Central memory CD8-positive, alpha-beta T cell (primary cell): ENCODE measurements around the gene TEX13C.
"Not testable (repeated sequence)": the region's sequence is repeated elsewhere in the genome, so short reads cannot be mapped to it uniquely, and the experiment has no call there.

Experiments used
- ATAC-seq: fragments of 150-1000 bp; cut with Tn5 transposase; replicated peaks from 2 replicates; pipeline ENCODE4 v1.10.0; 2022; ENCODE audit warnings: mild to moderate bottlenecking, moderate FRiP score, moderate number of reproducible peaks; ENCODE audit not compliant: poor library complexity, severe bottlenecking; ENCODE audit errors: extremely low read depth
- DNase-seq, 2 donors: peaks; one replicate each; pipeline ENCODE4 v3.0.0; 2021; ENCODE audit warnings: low spot score in 2 of 2
- H3K27ac Mint-ChIP-seq: one replicate; pipeline ENCODE4 v1.8.0; 2022; ENCODE audit warnings: low read depth, mild to moderate bottlenecking, moderate library complexity, mixed read lengths
- H3K27me3 Mint-ChIP-seq: one replicate; pipeline ENCODE4 v1.8.0; 2022; ENCODE audit warnings: mixed read lengths
- H3K36me3 Mint-ChIP-seq: one replicate; pipeline ENCODE4 v1.8.0; 2022; ENCODE audit warnings: mild to moderate bottlenecking, moderate library complexity, mixed read lengths; ENCODE audit not compliant: insufficient read depth
- H3K4me1 Mint-ChIP-seq: one replicate; pipeline ENCODE4 v1.8.0; 2022; ENCODE audit warnings: mixed read lengths
- H3K4me3 Mint-ChIP-seq: one replicate; pipeline ENCODE4 v1.8.0; 2022; ENCODE audit warnings: mild to moderate bottlenecking, moderate library complexity, mixed read lengths
- H3K9me3 Mint-ChIP-seq: one replicate; pipeline ENCODE4 v1.8.0; 2022; ENCODE audit warnings: mixed read lengths

The TEX13C gene

DNA sequence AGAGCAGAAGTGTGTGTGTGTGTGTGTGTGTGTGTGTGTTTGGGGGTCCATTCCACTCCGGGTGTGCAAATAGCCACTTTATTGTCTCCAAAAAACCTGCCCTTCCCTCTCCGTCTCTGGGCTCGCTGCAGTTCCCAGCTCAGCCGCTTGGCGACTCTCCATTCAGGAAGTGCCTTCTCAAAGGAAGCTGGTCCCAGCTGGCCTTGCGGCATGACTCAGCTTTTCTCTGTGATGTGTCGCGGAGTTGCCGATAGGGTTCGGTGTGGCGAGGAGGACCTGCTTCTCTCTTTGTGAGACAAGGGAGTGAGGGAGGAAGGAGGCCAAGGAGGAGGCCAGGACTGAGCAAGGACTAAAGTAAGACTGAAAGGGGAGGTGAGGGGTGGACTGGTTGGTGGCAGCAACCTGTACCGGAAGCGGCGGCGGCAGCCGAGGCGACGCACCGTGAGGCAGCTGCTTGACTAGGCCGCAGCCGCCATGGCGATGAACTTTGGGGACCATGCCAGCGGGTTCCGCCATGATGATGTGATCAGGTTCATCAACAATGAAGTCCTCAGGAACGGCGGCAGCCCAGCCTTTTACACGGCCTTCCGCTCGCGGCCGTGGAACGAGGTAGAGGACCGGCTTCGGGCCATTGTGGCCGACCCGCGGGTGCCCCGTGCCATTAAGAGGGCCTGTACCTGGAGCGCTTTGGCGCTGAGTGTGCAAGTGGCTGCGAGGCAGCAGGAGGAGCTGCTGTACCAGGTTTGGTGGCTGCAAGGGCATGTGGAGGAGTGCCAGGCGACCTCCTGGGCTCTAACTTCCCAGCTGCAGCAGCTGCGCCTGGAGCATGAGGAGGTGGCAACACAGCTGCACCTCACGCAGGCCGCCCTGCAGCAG, at the start of gene TEX13C:
TEX13C (plus strand) TSS at position 226 of the 876 bp plus-strand sequence; CDS start at position 475, 249 bp downstream.
- Mint-ChIP-seq H3K27ac (no peak within 1 kb of the TSS), H3K4me3 (no peak within 1 kb of the TSS), H3K9me3 (no peaks in the 10 kb centered on the region), H3K27me3 (no peaks in the 10 kb centered on the region), H3K36me3 (no peaks in the 10 kb centered on the region), H3K4me1 (no peaks in the 10 kb centered on the region)
- no peak for DNase-seq
- no peak for ATAC-seq

- Mint-ChIP-seq H3K27me3 (no peaks in the 10 kb centered on the region), H3K4me1 (no peaks in the 10 kb centered on the region), H3K9me3 (no peaks in the 10 kb centered on the region), H3K4me3 (no peak overlapping the region), H3K36me3 (no peaks in the 10 kb centered on the region), H3K27ac (no peak overlapping the region)
- DNase-seq (no peak), ATAC-seq (no peak)
Observed at GRCh38 chrX:125287282-125287681, 32.4 kb upstream of the TEX13C start.

GRCh38 chrX:125288343-125288742, 31.3 kb upstream of the TEX13C start:
- no peak overlapping the region for H3K4me3 Mint-ChIP-seq
- H3K27ac Mint-ChIP-seq: no peak overlapping the region
- DNase-seq: no peak
- no peaks in the 10 kb centered on the region for H3K27me3 Mint-ChIP-seq
- no peaks in the 10 kb centered on the region for H3K9me3 Mint-ChIP-seq
- H3K36me3 Mint-ChIP-seq: no peaks in the 10 kb centered on the region
- no peaks in the 10 kb centered on the region for H3K4me1 Mint-ChIP-seq
- no peak for ATAC-seq

DNA sequence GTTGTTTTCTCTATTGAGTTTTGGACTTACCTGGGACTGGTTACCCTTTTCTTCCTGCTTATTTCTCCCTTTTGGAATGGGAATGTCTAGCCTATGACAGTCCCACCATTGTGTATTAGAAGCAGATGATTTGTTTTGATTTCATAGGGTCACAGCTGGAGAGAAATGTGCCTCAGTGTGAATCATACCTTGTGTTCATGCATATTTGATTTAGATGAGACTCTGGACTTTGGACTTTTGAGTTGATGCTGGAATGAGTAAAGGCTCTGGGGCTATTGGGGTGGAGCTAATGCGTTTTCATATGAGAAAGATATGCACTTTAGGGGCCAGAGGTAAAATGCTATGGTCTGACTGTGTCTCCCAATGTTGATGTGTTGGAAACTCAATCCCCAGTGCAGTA, 30.5 kb upstream of the TEX13C start:
- H3K27ac Mint-ChIP-seq: no peak overlapping the region
- peaks cover 5% of the 10 kb centered on the region for H3K4me1 Mint-ChIP-seq
- DNase-seq (no peak), ATAC-seq (no peak)
- no peak overlapping the region for H3K4me3 Mint-ChIP-seq
- no peaks in the 10 kb centered on the region for H3K27me3 Mint-ChIP-seq
- no peaks in the 10 kb centered on the region for H3K9me3 Mint-ChIP-seq
- H3K36me3 Mint-ChIP-seq: peaks cover 2% of the 10 kb centered on the region

GRCh38 chrX:125289920-125290319, 29.8 kb upstream of the TEX13C start:
- Mint-ChIP-seq H3K36me3 (peaks cover 2% of the 10 kb centered on the region), H3K4me1 (peaks cover 11% of the 10 kb centered on the region), H3K27ac (no peak overlapping the region), H3K4me3 (no peak overlapping the region), H3K27me3 (no peaks in the 10 kb centered on the region), H3K9me3 (no peaks in the 10 kb centered on the region)
- no peak for DNase-seq
- ATAC-seq: no peak

- Mint-ChIP-seq H3K27ac (no peak overlapping the region), H3K4me3 (no peak overlapping the region), H3K36me3 (peaks cover 2% of the 10 kb centered on the region), H3K27me3 (no peaks in the 10 kb centered on the region), H3K9me3 (no peaks in the 10 kb centered on the region), H3K4me1 (peaks cover 16% of the 10 kb centered on the region)
- ATAC-seq (no peak), DNase-seq (no peak)
Observed at GRCh38 chrX:125291124-125291523, 28.5 kb upstream of the TEX13C start.

DNA sequence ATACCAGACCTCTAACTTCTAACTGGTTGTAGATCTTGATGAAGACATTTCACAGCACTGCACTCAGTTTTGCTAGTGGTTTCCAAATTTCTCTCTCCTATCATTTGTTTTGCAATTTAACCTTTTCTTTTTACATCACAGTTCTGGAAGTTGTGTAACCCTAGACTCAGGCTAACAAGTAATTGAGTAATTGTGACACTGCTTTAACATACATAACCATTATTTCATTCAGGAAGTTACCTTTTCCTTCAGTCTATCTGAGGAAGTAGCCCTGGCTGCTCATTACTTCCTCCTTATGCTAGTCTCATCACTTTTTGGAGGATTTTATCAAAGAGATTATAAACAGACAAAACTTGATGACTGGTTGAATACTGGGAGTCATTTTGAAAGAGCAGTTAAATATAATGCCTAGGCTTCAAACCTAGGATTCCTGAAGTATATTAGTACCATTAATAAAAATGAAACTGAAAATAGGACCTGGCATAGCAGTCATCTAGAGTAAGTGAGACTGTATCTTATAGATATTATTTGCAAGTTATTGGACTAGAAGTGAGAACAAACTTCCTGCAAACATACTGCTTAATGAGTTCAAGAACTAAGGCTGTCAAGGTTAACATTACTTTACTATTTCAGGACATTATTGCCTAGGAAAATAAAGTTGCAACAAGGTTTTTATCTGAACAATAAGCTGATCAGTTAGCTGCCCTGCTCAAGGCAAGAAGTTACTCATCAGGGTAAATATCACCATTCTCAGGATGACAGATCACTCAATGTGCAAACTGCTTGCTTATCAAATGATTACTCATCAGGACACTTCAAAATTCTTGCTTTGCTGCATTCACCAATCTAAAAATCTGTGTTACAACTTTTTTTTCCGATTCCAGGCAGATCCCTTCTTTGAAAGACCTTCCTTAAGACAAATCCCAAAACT, 25.6 kb upstream of the TEX13C start:
- ATAC-seq: no peak
- Mint-ChIP-seq H3K9me3 (no peaks in the 10 kb centered on the region), H3K27ac (peak overlapping the region; percentile 84), H3K4me3 (peak overlapping the region; percentile 25), H3K27me3 (no peaks in the 10 kb centered on the region), H3K36me3 (peaks cover 2% of the 10 kb centered on the region), H3K4me1 (peaks cover 16% of the 10 kb centered on the region)
- DNase-seq: no peak

- DNase-seq (no peak), ATAC-seq (no peak)
- Mint-ChIP-seq H3K27ac (peak overlapping the region; percentile 84), H3K36me3 (peaks cover 2% of the 10 kb centered on the region), H3K27me3 (no peaks in the 10 kb centered on the region), H3K4me3 (peak overlapping the region; percentile 25), H3K9me3 (no peaks in the 10 kb centered on the region), H3K4me1 (peaks cover 16% of the 10 kb centered on the region)
Observed at GRCh38 chrX:125295337-125295736, 24.3 kb upstream of the TEX13C start.

DNA sequence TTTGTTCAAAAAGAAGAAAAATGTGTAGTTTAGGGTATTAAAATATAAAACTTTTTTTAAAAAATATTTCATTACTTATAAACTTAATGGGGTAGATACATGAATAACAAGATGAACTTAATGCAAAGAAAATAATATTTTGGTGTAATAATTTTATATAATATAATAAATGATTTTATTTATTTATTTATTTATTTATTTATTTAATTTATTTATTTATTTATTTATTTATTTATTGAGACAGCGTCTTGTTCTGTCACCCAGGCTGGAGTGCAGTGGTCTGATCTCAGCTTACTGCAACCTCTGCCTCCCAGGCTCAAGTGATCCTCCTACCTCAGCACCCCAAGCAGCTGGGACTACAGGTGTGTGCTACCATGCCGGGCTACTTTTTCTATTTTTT, 20.8 kb upstream of the TEX13C start:
- no peaks in the 10 kb centered on the region for H3K36me3 Mint-ChIP-seq
- no peak overlapping the region for H3K27ac Mint-ChIP-seq
- ATAC-seq (no peak), DNase-seq (no peak)
- H3K27me3 Mint-ChIP-seq: no peaks in the 10 kb centered on the region
- H3K9me3 Mint-ChIP-seq: no peaks in the 10 kb centered on the region
- H3K4me1 Mint-ChIP-seq: peaks cover 14% of the 10 kb centered on the region
- H3K4me3 Mint-ChIP-seq: no peak overlapping the region

DNA sequence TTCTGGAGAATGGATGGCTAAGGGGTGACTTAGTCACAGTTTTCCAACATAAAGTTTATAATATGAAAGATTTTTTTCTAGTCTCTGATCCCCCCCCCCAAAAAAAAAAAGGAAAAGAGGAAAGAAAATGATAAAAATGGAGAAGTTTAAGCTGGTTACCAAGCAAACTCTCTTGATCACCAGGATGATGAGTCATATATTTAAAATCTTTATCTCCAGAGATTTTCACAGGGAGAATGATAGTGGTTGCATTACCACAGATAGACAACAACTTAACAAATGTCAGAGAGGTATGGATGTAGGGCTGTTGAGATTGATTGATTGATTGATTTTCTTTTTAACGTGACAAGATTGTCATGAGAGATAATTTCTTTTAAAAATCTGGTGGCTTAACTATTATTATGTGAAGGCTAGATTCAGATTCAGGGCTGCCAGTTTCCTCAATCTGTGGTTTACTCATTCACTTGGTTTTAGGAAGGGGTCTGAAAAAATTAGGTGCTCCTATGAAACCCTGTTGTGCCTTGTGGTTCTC, 13.3 kb upstream of the TEX13C start:
- no peak overlapping the region for H3K27ac Mint-ChIP-seq
- H3K27me3 Mint-ChIP-seq: no peaks in the 10 kb centered on the region
- H3K4me3 Mint-ChIP-seq: no peak overlapping the region
- H3K4me1 Mint-ChIP-seq: no peaks in the 10 kb centered on the region
- H3K36me3 Mint-ChIP-seq: no peaks in the 10 kb centered on the region
- DNase-seq: no peak
- H3K9me3 Mint-ChIP-seq: no peaks in the 10 kb centered on the region
- ATAC-seq: no peak

GRCh38 chrX:125308653-125309052, 11.0 kb upstream of the TEX13C start:
- H3K27ac Mint-ChIP-seq: no peak overlapping the region
- no peaks in the 10 kb centered on the region for H3K9me3 Mint-ChIP-seq
- no peak for ATAC-seq
- H3K27me3 Mint-ChIP-seq: no peaks in the 10 kb centered on the region
- DNase-seq: no peak
- H3K4me3 Mint-ChIP-seq: no peak overlapping the region
- no peaks in the 10 kb centered on the region for H3K4me1 Mint-ChIP-seq
- no peaks in the 10 kb centered on the region for H3K36me3 Mint-ChIP-seq

- not testable (repeated sequence) for ATAC-seq, H3K27me3 Mint-ChIP-seq
Observed at GRCh38 chrX:125319166-125319565, 505 bp upstream of the TEX13C start.

More at GRCh38 chrX:125319166-125319565, 505 bp upstream of the TEX13C start:
- DNase-seq, H3K4me1 Mint-ChIP-seq, H3K4me3 Mint-ChIP-seq, H3K36me3 Mint-ChIP-seq, H3K9me3 Mint-ChIP-seq, H3K27ac Mint-ChIP-seq: not testable (repeated sequence)
